Measurements from ENCODE around the gene EXOSC2. TPM values are rescaled to one million over a fixed set of nuclear protein-coding genes. Genes with fewer than 3 reads are reported as not detected.

Gene EXOSC2
- total and polyA plus RNA-seq, 2 of the 8 experiments (the other 6 are each of a cell fraction or from before 2014, with no cell fraction given) = 47.8 to 93.6 TPM

DNA sequence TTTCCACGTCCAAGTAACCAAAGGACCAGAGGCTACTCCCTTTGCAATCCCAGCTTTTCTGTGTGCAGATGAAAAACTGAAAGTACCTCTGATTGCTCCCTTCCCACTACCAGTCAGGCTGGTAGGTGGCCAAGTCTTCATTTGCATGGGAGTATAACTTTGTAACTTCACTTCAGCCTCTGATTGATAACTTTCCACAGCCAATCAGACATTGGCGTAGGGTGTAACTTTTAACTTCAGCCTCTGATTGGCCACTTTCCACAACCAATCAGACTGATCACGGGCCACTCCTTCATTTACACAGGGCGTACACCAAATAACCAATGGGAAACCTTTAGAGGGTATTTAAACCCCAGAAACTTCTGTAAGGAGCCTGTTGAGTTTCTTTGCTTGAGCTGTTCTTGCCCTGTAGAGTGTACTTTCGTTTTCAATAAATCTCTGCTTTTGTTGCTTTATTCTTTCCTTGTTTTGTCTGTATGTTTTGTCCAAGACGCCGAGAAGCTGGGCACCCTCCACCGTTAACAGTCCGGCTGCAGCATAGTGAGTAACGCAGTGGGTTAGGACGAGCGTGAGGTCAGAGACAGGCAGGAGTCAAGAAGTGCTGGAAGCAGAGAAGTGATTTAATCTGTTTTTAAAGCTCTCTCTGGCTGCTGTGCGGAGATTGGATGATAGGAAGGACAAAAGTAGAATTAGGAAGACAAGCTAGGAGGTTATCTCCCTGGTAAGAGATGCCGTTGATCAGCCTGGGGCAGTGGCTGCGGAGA is 3.5 kb upstream of the EXOSC2 start:
- H3K27me3 ChIP-seq (replicated peaks in 1 of 4; ENCODE audit: control insufficient read depth in 3 of 4, extremely low read depth in 1 of 4, insufficient read depth in 3 of 4, low read length in 3 of 4) = no peaks in the 10 kb centered on the region
- peaks cover 0 to 2% of the 10 kb centered on the region in 2 experiments for H4K20me1 ChIP-seq (replicated peaks in 1 of 2; ENCODE audit: control insufficient read depth in 1 of 2, insufficient read depth in 2 of 2, low read length in 2 of 2)
- H3K9ac ChIP-seq (replicated peaks in 1 of 4; ENCODE audit: extremely low read depth in 1 of 4, low read depth in 3 of 4, low read length in 3 of 4) = no peak overlapping the region
- H3K56ac ChIP-seq (replicated peaks; ENCODE audit: insufficient read length, low read depth, low read length) = no peak overlapping the region
- peaks cover 0 to 3% of the 10 kb centered on the region in 2 experiments; a peak in 2 of 4 replicates for H3K9me3 ChIP-seq (ENCODE audit: insufficient read depth in 2 of 2, low read depth in 1 of 2, low read length in 1 of 2)
- peaks cover 10% of the 10 kb centered on the region for H3K23me2 ChIP-seq (ENCODE audit: low read depth, low read length)
- no peak overlapping the region for H3K23ac ChIP-seq (ENCODE audit: insufficient read length)
- H3K79me1 ChIP-seq (ENCODE audit: low read depth, low read length) = peaks cover 2% of the 10 kb centered on the region
- H2AK5ac ChIP-seq (ENCODE audit: low read depth, low read length) = 0 out of 2 replicates have a peak overlapping the region, but pooled peaks have one; percentile 2
- H2BK5ac ChIP-seq (ENCODE audit: low read depth, low read length) = no peak overlapping the region; the same call in 1 of the 2 replicates
- WGBS, 2 experiments (ENCODE audit: extremely low coverage in 1 of 2, insufficient coverage in 1 of 2, insufficient read length in 1 of 2, insufficient replicate concordance in 2 of 2, low coverage in 1 of 2, low lambda C conversion rate in 2 of 2, missing lambda C conversion rate in 1 of 2) = 70% methylated on average over 15 of the region's 15 CpGs; no CpG with 5 or more reads in 1 of the 2 experiments
- H3K14ac ChIP-seq (ENCODE audit: insufficient read length) = no peak overlapping the region
- peak; percentile 62 for TF ChIP-seq TAF1 (IDR thresholded peaks at IDR 0.05; ENCODE audit: low read depth, low read length)
- no peak for TF ChIP-seq NRF1 (IDR thresholded peaks at IDR 0.05; ENCODE audit: low read depth, low read length)
- TF ChIP-seq SP2 (IDR thresholded peaks at IDR 0.05; ENCODE audit: low read length) = peak; percentile 29; the same call in 1 of the 2 replicates
- TF ChIP-seq POLR2A (IDR thresholded peaks at IDR 0.05; ENCODE audit: control extremely low read depth in 1 of 2, low read depth in 2 of 2, low read length in 2 of 2) = peak in 1 of 2 experiments; percentile 66; a peak in 2 of 3 replicates
- peak; percentile 88 for TF ChIP-seq TBP (IDR thresholded peaks at IDR 0.05; ENCODE audit: low read depth, low read length)
- TF ChIP-seq CHD2 (IDR thresholded peaks at IDR 0.05; ENCODE audit: low read length) = peak; percentile 70
- no peak for TF ChIP-seq RXRA (IDR thresholded peaks at IDR 0.05; ENCODE audit: insufficient read depth, low read depth, low read length)
- peak; percentile 92 for TF ChIP-seq SP1 (IDR thresholded peaks at IDR 0.05; ENCODE audit: low read depth, low read length)
- POLR2A ChIA-PET (ENCODE audit: partially characterized antibody) = interaction anchor here (0.6 to 2.3 kb wide), 19 partner anchors 9 to 242 kb away, joined by 3 to 8 read pairs (median 3); partner anchors contain the start of gene FUBP3
- FAIRE-seq (peak; percentile 62), DNase-seq (ENCODE audit: low read depth in 1 of 2, low spot score in 2 of 2) (no peak)
- H2BK120ac ChIP-seq (replicated peaks; ENCODE audit: low read depth, low read length) = no peak overlapping the region
- no peak overlapping the region for H3K4ac ChIP-seq (replicated peaks; ENCODE audit: insufficient read length, low read depth, low read length)
- no peak overlapping the region for H4K91ac ChIP-seq (replicated peaks; ENCODE audit: insufficient read length, low read length)
- H3K18ac ChIP-seq (ENCODE audit: extremely low read depth, low read length) = no peak overlapping the region
- H3K36me3 ChIP-seq (ENCODE audit: control insufficient read depth in 2 of 4, insufficient read depth in 4 of 4, low read length in 3 of 4) = peaks cover 0 to 2% (median 0%) of the 10 kb centered on the region in 4 experiments; a peak in 2 of 8 replicates
- H3K4me3 ChIP-seq (ENCODE audit: extremely low read depth in 1 of 4, insufficient read depth in 2 of 4, low read depth in 3 of 4, low read length in 4 of 4) = peak overlapping the region in 2 of 4 experiments; percentile 3 to 37; a peak in 2 of 8 replicates
- peak overlapping the region; percentile 88; the same call in 1 of the 2 replicates for H2BK15ac ChIP-seq (ENCODE audit: low read length)
- 0 out of 2 replicates have a peak overlapping the region, but pooled peaks have one; percentile 71 for H2BK12ac ChIP-seq (ENCODE audit: low read depth, low read length)
- CTCF ChIA-PET (ENCODE audit: partially characterized antibody) = interaction anchor here (0.8 to 5.6 kb wide), 10 partner anchors 8 to 238 kb away, joined by 3 to 36 read pairs (median 4); no protein-coding TSS in a partner anchor
- H3K4me1 ChIP-seq (replicated peaks in 1 of 4; ENCODE audit: control insufficient read depth in 3 of 4, insufficient read depth in 4 of 4, low read length in 3 of 4) = peaks cover 4 to 6% (median 6%) of the 10 kb centered on the region in 4 experiments; a peak in 6 of 7 replicates
- peak overlapping the region; percentile 43 to 47 for H3K4me2 ChIP-seq (ENCODE audit: insufficient read depth in 1 of 2, low read depth in 2 of 2, low read length in 2 of 2)
- peak overlapping the region; percentile 81; the same call in 1 of the 2 replicates for H2AFZ ChIP-seq (ENCODE audit: low read length)
- H3K79me2 ChIP-seq (ENCODE audit: control insufficient read depth in 1 of 2, insufficient read depth in 2 of 2, low read length in 2 of 2) = peaks cover 9 to 16% of the 10 kb centered on the region in 2 experiments
- no peak overlapping the region for H4K5ac ChIP-seq (ENCODE audit: insufficient read length, low read depth, low read length)
- no peak overlapping the region for H2BK20ac ChIP-seq (ENCODE audit: low read length)
- no peak overlapping the region for H3K27ac ChIP-seq (ENCODE audit: low read depth, low read length)
- H4K8ac ChIP-seq (ENCODE audit: extremely low read depth, insufficient read depth, low read length) = no peak overlapping the region; the same call in 1 of the 2 replicates

All from H1 (cell line).